H9 (cell line): ENCODE measurements around the gene RANBP17. TPM values are rescaled to one million over a fixed set of nuclear protein-coding genes. Genes with fewer than 3 reads are reported as not detected.

Experiments used
- DNase-seq: peaks from one replicate; pipeline ENCODE4 v3.0.0-alpha.2; 2017
- H2AFZ ChIP-seq: one replicate; pipeline ENCODE4 v1.6.1; 2013; ENCODE audit warnings: mild to moderate bottlenecking, low read length, control low read depth, moderate library complexity
- H2AK5ac ChIP-seq: 2 replicates; pipeline ENCODE4 v1.6.1; 2013; ENCODE audit warnings: low read length, control low read depth, mixed read lengths; ENCODE audit not compliant: insufficient read length
- H2BK120ac ChIP-seq: one replicate; pipeline ENCODE4 v1.6.1; 2013; ENCODE audit warnings: low read depth, mild to moderate bottlenecking, low read length, control low read depth, inconsistent platforms; ENCODE audit not compliant: poor library complexity, severe bottlenecking
- H2BK12ac ChIP-seq: 2 replicates; pipeline ENCODE4 v1.6.1; 2013; ENCODE audit warnings: low read length, control low read depth, mixed read lengths, low read depth; ENCODE audit not compliant: insufficient read length
- H2BK15ac ChIP-seq: 2 replicates; pipeline ENCODE4 v1.6.1; 2013; ENCODE audit warnings: low read depth, low read length, control low read depth
- H2BK20ac ChIP-seq: one replicate; pipeline ENCODE4 v1.6.1; 2013; ENCODE audit warnings: low read depth, mild to moderate bottlenecking, low read length, control low read depth, inconsistent platforms; ENCODE audit not compliant: poor library complexity, severe bottlenecking
- H2BK5ac ChIP-seq: 2 replicates; pipeline ENCODE4 v1.6.1; 2013; ENCODE audit warnings: low read length, control low read depth, mixed read lengths; ENCODE audit not compliant: insufficient read length
- H3K14ac ChIP-seq: 2 replicates; pipeline ENCODE4 v1.6.1; 2013; ENCODE audit warnings: low read length, control low read depth; ENCODE audit not compliant: insufficient read depth
- H3K18ac ChIP-seq: 2 replicates; pipeline ENCODE4 v1.6.1; 2013; ENCODE audit warnings: low read depth, mild to moderate bottlenecking, mixed read lengths, low read length, control low read depth; ENCODE audit not compliant: insufficient read length
- H3K23ac ChIP-seq: 2 replicates; pipeline ENCODE4 v1.6.1; 2013; ENCODE audit warnings: low read length, control low read depth, mixed read lengths, low read depth; ENCODE audit not compliant: insufficient read length
- H3K23me2 ChIP-seq: 2 replicates; pipeline ENCODE4 v1.6.1; 2013; ENCODE audit warnings: low read depth, mild to moderate bottlenecking, mixed read lengths, low read length, control low read depth; ENCODE audit not compliant: insufficient read length, poor library complexity, severe bottlenecking
- H3K27ac ChIP-seq: 2 replicates; pipeline ENCODE4 v1.5.1; 2013; ENCODE audit warnings: low read length, control low read depth, mixed read lengths, low read depth; ENCODE audit not compliant: insufficient read length
- H3K27me3 ChIP-seq: 2 replicates; pipeline ENCODE4 v1.6.1; 2013; ENCODE audit warnings: low read length, control low read depth, inconsistent platforms; ENCODE audit not compliant: insufficient read depth
- H3K4ac ChIP-seq: 2 replicates; pipeline ENCODE4 v1.6.1; 2013; ENCODE audit warnings: low read depth, mild to moderate bottlenecking, control low read depth, inconsistent platforms, low read length, moderate library complexity
- H3K4me1 ChIP-seq: 2 replicates; pipeline ENCODE4 v1.6.1; 2013; ENCODE audit warnings: low read length, control low read depth, inconsistent platforms; ENCODE audit not compliant: insufficient read depth
- H3K4me2 ChIP-seq: 2 replicates; pipeline ENCODE4 v1.6.1; 2013; ENCODE audit warnings: low read length, control low read depth, mixed read lengths; ENCODE audit not compliant: insufficient read length, insufficient read depth
- H3K56ac ChIP-seq: 2 replicates; pipeline ENCODE4 v1.6.1; 2013; ENCODE audit warnings: low read depth, mild to moderate bottlenecking, mixed read lengths, low read length, control low read depth; ENCODE audit not compliant: insufficient read length
- H3K79me1 ChIP-seq: 2 replicates; pipeline ENCODE4 v1.6.1; 2013; ENCODE audit warnings: low read depth, mild to moderate bottlenecking, moderate library complexity, low read length, control low read depth, inconsistent platforms; ENCODE audit not compliant: insufficient read depth, poor library complexity, severe bottlenecking
- H3K79me2 ChIP-seq: 2 replicates; pipeline ENCODE4 v1.6.1; 2013; ENCODE audit warnings: low read length, control low read depth, inconsistent platforms; ENCODE audit not compliant: insufficient read depth
- H3K9ac ChIP-seq: 2 replicates; pipeline ENCODE4 v1.6.1; 2013; ENCODE audit warnings: low read length, control low read depth, mixed read lengths; ENCODE audit not compliant: insufficient read length; ENCODE audit errors: extremely low read depth
- H3K9me3 ChIP-seq: one replicate; pipeline ENCODE4 v1.6.1; 2013; ENCODE audit warnings: low read depth, low read length, inconsistent platforms; ENCODE audit not compliant: control insufficient read depth
- H3T11ph ChIP-seq: one replicate; pipeline ENCODE4 v1.6.1; 2013; ENCODE audit warnings: mild to moderate bottlenecking, low read length, control low read depth, inconsistent platforms
- H4K20me1 ChIP-seq: one replicate; pipeline ENCODE4 v1.6.1; 2013; ENCODE audit not compliant: control insufficient read depth, insufficient read length, insufficient read depth
- H4K5ac ChIP-seq: 2 replicates; pipeline ENCODE4 v1.6.1; 2013; ENCODE audit warnings: low read depth, mild to moderate bottlenecking, mixed read lengths, low read length, control low read depth; ENCODE audit not compliant: insufficient read length
- H4K8ac ChIP-seq: replicated peaks from 2 replicates; pipeline ENCODE4 v1.6.1; 2013; ENCODE audit warnings: low read length, control low read depth, mixed read lengths, low read depth; ENCODE audit not compliant: insufficient read length
- H4K91ac ChIP-seq: 2 replicates; pipeline ENCODE4 v1.6.1; 2013; ENCODE audit warnings: low read depth, mild to moderate bottlenecking, moderate library complexity, mixed read lengths, low read length, control low read depth; ENCODE audit not compliant: insufficient read length
- H3K27ac Mint-ChIP-seq, 3 experiments: 2 replicates in 2 of 3; 3 replicates in 1 of 3; pipeline ENCODE4 v1.8.0; 2020 to 2021; ENCODE audit warnings: mixed read lengths in 3 of 3, mild to moderate bottlenecking in 1 of 3, moderate library complexity in 1 of 3
- H3K27me3 Mint-ChIP-seq: 2 replicates; pipeline ENCODE4 v1.8.0; 2021; ENCODE audit warnings: low read depth, mild to moderate bottlenecking, moderate library complexity, mixed read lengths
- H3K36me3 Mint-ChIP-seq, 3 experiments: 2 replicates in 2 of 3; 3 replicates in 1 of 3; pipeline ENCODE4 v1.8.0; 2020 to 2021; ENCODE audit warnings: low read depth in 3 of 3, mixed read lengths in 3 of 3; ENCODE audit not compliant: insufficient read depth in 1 of 3
- H3K4me1 Mint-ChIP-seq, 2 experiments: 2 replicates each; pipeline ENCODE4 v1.8.0; 2020; ENCODE audit warnings: mixed read lengths in 2 of 2
- H3K4me3 Mint-ChIP-seq, 2 experiments: 2 replicates in 1 of 2; 3 replicates in 1 of 2; pipeline ENCODE4 v1.8.0; 2020 to 2021; ENCODE audit warnings: mild to moderate bottlenecking in 2 of 2, mixed read lengths in 2 of 2, moderate library complexity in 1 of 2
- H3K9me3 Mint-ChIP-seq, 2 experiments: 2 replicates in 1 of 2; 3 replicates in 1 of 2; pipeline ENCODE4 v1.8.0; 2020; ENCODE audit warnings: mild to moderate bottlenecking in 2 of 2, mixed read lengths in 2 of 2, moderate library complexity in 1 of 2
- CTCF ChIP-seq: fragments of 200-600 bp; sonication (generic); conservative IDR thresholded peaks from 3 replicates; pipeline ENCODE4 v1.8.0; 2021; ENCODE audit warnings: antibody characterized with exemption, mild to moderate bottlenecking
- WGBS: extraction: QIAGEN DNeasy Blood & Tissue Kit; methylation state at CpG from one replicate; pipeline ENCODE4 v1.1.7; 2013; ENCODE audit warnings: missing lambda C conversion rate, low lambda C conversion rate, mixed read lengths; ENCODE audit not compliant: insufficient read length; ENCODE audit errors: extremely low coverage; 5-methylcytosine and 5-hydroxymethylcytosine counted together
- total RNA-seq: library from RNA; stranded (reverse); gene quantifications from 2 replicates; pipeline ENCODE4 v1.2.1, GENCODE V29; 2021

Gene RANBP17
- total RNA-seq, 1 experiment from 2014 or later, result 16.5 TPM

GRCh38 chr5:170892196-170892595 is 30.4 kb downstream of the RANBP17 start:
- Histone ChIP-seq H3K79me1 (no peaks in the 10 kb centered on the region), H4K8ac (no peak overlapping the region), H2BK15ac (no peak overlapping the region), H3K27ac (no peak overlapping the region), H3K79me2 (no peaks in the 10 kb centered on the region), H3K23ac (no peak overlapping the region), H2BK5ac (no peak overlapping the region), H4K20me1 (no peaks in the 10 kb centered on the region), H2BK20ac (no peak overlapping the region), H3K23me2 (no peaks in the 10 kb centered on the region), H3K4me1 (no peaks in the 10 kb centered on the region), H3K27me3 (no peaks in the 10 kb centered on the region), H4K91ac (no peak overlapping the region), H3T11ph (no peak overlapping the region), H3K9me3 (no peaks in the 10 kb centered on the region), H2BK120ac (no peak overlapping the region), H3K4ac (no peak overlapping the region), H3K18ac (no peak overlapping the region), H4K5ac (no peak overlapping the region), H2BK12ac (no peak overlapping the region), H2AK5ac (no peak overlapping the region), H3K4me2 (no peak overlapping the region), H3K14ac (no peak overlapping the region), H3K9ac (no peak overlapping the region), H2AFZ (no peak overlapping the region), H3K56ac (no peak overlapping the region)
- Mint-ChIP-seq H3K36me3 (peaks cover 4 to 5% (median 4%) of the 10 kb centered on the region in 3 experiments; a peak in 5 of 7 replicates), H3K27ac (no peak overlapping the region), H3K4me1 (peaks cover 4 to 7% of the 10 kb centered on the region in 2 experiments; a peak in 3 of 4 replicates), H3K27me3 (no peaks in the 10 kb centered on the region), H3K4me3 (no peak overlapping the region), H3K9me3 (no peaks in the 10 kb centered on the region)
- TF ChIP-seq CTCF, result no peak
- WGBS, result no CpG with 5 or more reads among the region's 2 CpGs
- DNase-seq, result no peak
